Measurements from ENCODE around the gene ZNF37A.

DNA sequence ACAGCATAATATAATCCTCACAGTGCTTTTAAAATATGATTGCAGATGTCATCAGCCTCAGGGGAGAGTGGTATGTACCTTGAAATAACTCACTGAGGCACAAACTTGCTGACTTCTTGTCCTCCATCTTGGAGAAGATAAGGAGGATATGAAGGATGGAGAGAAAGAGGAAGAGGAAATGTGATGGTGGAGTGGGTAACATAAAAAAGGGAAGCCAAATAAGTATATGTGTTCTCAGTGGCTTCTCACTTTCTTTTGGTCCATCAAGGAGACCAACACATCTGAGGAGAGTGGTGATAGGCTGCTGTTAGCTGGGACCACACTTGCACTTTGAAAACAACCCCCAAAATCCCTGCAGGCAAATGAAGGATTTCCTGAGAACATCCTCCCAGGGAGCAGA lies 21.6 kb upstream of the ZNF37A start:
- no peak for TF ChIP-seq EZH2 (IDR thresholded peaks at IDR 0.05; ENCODE audit: insufficient read depth, poor library complexity, severe bottlenecking)
- TF ChIP-seq EZH2phosphoT487 (IDR thresholded peaks at IDR 0.05; ENCODE audit: insufficient read depth, low read depth) = no peak

Measured in GM23248 (cell line).